ENCODE measurements around the gene REG1A. TPM values are rescaled to one million over a fixed set of nuclear protein-coding genes. Genes with fewer than 3 reads are reported as not detected.

Gene REG1A
- total RNA-seq, 4 donors from 2014 or later = not detected

DNA sequence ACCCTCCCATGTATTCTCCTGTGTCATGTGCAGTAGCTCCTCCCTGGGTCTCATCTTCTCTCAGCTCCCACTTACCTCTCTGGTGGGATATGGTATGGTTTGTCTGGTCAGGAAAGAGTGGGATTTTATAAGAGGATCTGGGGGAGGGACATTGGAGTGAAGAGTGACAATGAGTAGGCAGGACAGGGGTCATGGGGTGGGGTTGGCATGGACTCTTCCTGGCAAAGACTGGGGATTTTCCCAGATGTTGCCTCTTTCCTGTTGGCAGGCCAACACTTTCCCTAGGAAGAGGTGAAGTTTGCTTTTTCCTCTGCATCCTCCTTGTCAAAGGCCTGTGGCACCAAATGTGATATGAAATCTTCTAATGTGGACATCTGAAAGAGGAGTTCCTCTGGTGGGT is 39.4 kb downstream of the REG1A start, which contains the start of gene REG3A:
REG3A (minus strand) TSS at position 101 of the 400 bp plus-strand sequence. CDS start 348 bp downstream, outside the sequence.
- H3K27ac ChIP-seq = no peak within 1 kb of the TSS
- H3K4me1 ChIP-seq = no peaks in the 10 kb centered on the region
- intact Hi-C loops (cut with DNase I) = no loop called here
- peaks cover 0 to 20% (median 6%) of the 10 kb centered on the region in 3 donors for H3K9me3 ChIP-seq
- DNase-seq = no peak
- no peak within 1 kb of the TSS for H3K4me3 ChIP-seq
- TF ChIP-seq, protein P1, sequence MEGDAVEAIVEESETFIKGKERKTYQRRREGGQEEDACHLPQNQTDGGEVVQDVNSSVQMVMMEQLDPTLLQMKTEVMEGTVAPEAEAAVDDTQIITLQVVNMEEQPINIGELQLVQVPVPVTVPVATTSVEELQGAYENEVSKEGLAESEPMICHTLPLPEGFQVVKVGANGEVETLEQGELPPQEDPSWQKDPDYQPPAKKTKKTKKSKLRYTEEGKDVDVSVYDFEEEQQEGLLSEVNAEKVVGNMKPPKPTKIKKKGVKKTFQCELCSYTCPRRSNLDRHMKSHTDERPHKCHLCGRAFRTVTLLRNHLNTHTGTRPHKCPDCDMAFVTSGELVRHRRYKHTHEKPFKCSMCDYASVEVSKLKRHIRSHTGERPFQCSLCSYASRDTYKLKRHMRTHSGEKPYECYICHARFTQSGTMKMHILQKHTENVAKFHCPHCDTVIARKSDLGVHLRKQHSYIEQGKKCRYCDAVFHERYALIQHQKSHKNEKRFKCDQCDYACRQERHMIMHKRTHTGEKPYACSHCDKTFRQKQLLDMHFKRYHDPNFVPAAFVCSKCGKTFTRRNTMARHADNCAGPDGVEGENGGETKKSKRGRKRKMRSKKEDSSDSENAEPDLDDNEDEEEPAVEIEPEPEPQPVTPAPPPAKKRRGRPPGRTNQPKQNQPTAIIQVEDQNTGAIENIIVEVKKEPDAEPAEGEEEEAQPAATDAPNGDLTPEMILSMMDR (IDR thresholded peaks at IDR 0.05) = no peak
- no peak for TF ChIP-seq POLR2A (IDR thresholded peaks at IDR 0.05)
- H3K27me3 ChIP-seq = no peaks in the 10 kb centered on the region
- no peaks in the 10 kb centered on the region for H3K36me3 ChIP-seq

DNA sequence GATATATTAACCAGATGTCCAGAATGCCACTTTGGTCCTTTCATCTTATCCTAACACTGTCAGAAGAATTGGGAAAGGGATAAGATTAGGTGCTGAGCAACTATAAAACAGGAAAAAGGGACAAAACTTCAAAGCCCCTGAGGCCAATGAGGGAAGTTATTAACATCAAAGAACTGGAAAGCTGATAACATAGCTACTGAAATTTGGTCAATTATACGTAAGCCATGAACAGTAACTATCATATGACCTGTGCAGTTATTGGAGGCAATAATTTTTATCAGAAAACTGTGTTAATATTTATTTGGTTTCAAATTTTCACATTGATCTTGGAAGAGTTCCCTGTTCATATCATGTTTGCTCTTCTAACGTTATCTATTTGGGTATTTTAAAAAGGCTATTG is 41.8 kb downstream of the REG1A start:
- no peaks in the 10 kb centered on the region for H3K9me3 ChIP-seq
- WGBS, 2 donors = 53% methylated on average over 2 of the region's 2 CpGs

DNA sequence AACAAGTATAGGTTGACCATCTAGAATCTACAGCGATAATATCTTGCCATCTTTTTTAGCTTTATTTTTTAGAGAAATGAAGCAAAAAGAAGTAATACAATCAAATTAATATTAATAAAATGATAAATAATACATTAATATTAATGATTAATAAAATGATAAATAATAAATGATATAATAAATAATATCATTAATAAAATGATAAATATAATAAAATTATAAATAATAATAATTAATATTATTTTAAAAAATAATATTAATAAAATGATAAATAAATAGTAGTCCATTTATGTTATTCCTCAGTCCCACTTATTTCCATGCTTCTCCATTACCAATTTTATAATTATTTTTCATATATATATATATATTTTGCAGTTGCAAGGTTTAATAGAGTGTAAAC is 42.5 kb downstream of the REG1A start:
- no peak for DNase-seq
- Histone ChIP-seq H3K27me3 (no peaks in the 10 kb centered on the region), H3K4me3 (no peak overlapping the region), H3K4me1 (no peaks in the 10 kb centered on the region), H3K9me3 (no peaks in the 10 kb centered on the region), H3K36me3 (no peaks in the 10 kb centered on the region), H3K27ac (no peak overlapping the region)
- 96% methylated on average over 1 of the region's 1 CpG for WGBS, 2 donors
- intact Hi-C loops (cut with DNase I) = no loop called here
- TF ChIP-seq POLR2A (IDR thresholded peaks at IDR 0.05) = no peak
- TF ChIP-seq, protein P1 (IDR thresholded peaks at IDR 0.05) = no peak

More for the DNA sequence above, 41.8 kb downstream of the REG1A start:
- Histone ChIP-seq H3K4me3 (no peak overlapping the region), H3K27me3 (no peaks in the 10 kb centered on the region), H3K4me1 (no peaks in the 10 kb centered on the region), H3K36me3 (no peaks in the 10 kb centered on the region), H3K27ac (no peak overlapping the region)
- intact Hi-C loops (cut with DNase I) = no loop called here
- DNase-seq = no peak
- no peak for TF ChIP-seq POLR2A (IDR thresholded peaks at IDR 0.05)
- TF ChIP-seq, protein P1 (IDR thresholded peaks at IDR 0.05) = no peak

DNA sequence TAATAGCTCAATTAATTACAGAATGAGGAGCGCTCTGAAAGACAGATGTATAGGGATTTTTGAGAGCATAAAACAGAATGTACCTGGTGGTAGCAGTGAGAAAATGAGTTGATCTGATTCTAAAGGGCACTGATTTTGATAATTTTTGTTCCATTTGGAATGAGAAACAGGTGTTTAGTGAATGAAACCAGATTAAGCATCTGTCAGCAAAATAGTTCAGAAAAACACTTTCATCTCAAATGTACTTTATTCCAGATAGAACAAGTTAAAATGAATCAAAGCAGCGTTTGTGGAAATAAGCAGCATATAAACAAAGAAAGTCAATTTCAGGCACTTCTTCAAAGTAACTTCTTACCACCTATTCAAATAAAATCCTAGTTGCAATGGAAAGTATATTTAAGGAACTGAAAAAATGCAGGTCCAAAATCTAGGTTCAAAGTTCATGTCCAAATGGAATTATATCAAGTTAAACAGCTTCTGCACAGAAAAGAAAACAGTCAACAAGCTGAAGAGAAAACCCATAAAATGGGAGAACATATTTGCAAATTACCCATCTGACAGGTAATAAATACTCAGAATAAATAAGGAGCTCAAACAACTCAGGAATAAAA is 51.2 kb downstream of the REG1A start:
- TF ChIP-seq, protein P1 (IDR thresholded peaks at IDR 0.05) = no peak
- TF ChIP-seq POLR2A (IDR thresholded peaks at IDR 0.05) = no peak
- no peak for DNase-seq
- Histone ChIP-seq H3K4me1 (no peaks in the 10 kb centered on the region), H3K36me3 (no peaks in the 10 kb centered on the region), H3K27ac (no peak overlapping the region), H3K4me3 (no peak overlapping the region), H3K9me3 (peaks cover 0 to 11% (median 0%) of the 10 kb centered on the region in 3 donors), H3K27me3 (no peaks in the 10 kb centered on the region)
- intact Hi-C loops (cut with DNase I) = no loop called here
- 44 to 66% methylated on average over 2 of the region's 2 CpGs for WGBS, 2 donors

Other genes with a start within 250 kb of the REG1A start
- gene REG3G, start 94.8 kb upstream of the REG1A start, total RNA-seq = not detected
- not detected for gene REG1B, start 32.5 kb upstream of the REG1A start, total RNA-seq
- gene REG3A, start 39.3 kb downstream of the REG1A start, total RNA-seq = not detected

Data from esophagus squamous epithelium (tissue), 5 donors.